Measurements from ENCODE around the gene RBM19. TPM values are rescaled to one million over a fixed set of nuclear protein-coding genes. Genes with fewer than 3 reads are reported as not detected.

The RBM19 gene
- total RNA-seq, 1 experiment from 2014 or later = 35.7 TPM

DNA sequence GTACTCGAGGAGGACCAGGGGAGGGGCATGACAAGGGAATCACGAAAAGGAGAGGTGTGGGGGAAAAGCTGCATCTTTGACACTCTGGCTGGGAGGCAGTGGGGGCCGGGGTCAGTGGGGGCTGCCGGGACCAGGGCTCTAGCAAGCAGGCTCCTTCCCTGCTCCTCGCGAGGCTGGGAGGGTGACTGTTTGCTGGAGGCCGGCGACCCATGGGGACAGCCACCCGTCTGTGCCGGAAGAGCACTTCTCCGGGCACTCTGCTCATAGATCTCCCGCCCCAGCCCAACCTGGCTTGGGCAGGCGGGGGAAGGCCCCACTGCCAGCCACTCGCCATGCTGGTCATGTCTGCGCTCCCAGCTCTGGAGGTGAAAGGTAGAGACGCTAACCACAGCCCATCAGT lies 130.7 kb downstream of the RBM19 start:
- Mint-ChIP-seq H3K9me3 (ENCODE audit: unreplicated experiment) (no peaks in the 10 kb centered on the region), H3K4me1 (ENCODE audit: low read depth, unreplicated experiment) (no peaks in the 10 kb centered on the region), H3K27me3 (ENCODE audit: insufficient read depth, unreplicated experiment) (no peaks in the 10 kb centered on the region), H3K36me3 (ENCODE audit: insufficient read depth, unreplicated experiment) (peaks cover 7% of the 10 kb centered on the region), H3K27ac (ENCODE audit: unreplicated experiment) (no peak overlapping the region), H3K4me3 (ENCODE audit: unreplicated experiment) (no peak overlapping the region)
- H3K4me3 ChIP-seq (ENCODE audit: low read depth, low read length) = no peak overlapping the region
- intact Hi-C loops (cut with micrococcal nuclease; ENCODE audit: unreplicated experiment) = no loop called here
- no peaks in the 10 kb centered on the region for H3K27me3 ChIP-seq (replicated peaks; ENCODE audit: control insufficient read depth, insufficient read depth, low read length)
- no TSS peak for BruUV-seq (replicated peaks)
- TF ChIP-seq, protein P1, sequence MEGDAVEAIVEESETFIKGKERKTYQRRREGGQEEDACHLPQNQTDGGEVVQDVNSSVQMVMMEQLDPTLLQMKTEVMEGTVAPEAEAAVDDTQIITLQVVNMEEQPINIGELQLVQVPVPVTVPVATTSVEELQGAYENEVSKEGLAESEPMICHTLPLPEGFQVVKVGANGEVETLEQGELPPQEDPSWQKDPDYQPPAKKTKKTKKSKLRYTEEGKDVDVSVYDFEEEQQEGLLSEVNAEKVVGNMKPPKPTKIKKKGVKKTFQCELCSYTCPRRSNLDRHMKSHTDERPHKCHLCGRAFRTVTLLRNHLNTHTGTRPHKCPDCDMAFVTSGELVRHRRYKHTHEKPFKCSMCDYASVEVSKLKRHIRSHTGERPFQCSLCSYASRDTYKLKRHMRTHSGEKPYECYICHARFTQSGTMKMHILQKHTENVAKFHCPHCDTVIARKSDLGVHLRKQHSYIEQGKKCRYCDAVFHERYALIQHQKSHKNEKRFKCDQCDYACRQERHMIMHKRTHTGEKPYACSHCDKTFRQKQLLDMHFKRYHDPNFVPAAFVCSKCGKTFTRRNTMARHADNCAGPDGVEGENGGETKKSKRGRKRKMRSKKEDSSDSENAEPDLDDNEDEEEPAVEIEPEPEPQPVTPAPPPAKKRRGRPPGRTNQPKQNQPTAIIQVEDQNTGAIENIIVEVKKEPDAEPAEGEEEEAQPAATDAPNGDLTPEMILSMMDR (IDR thresholded peaks at IDR 0.05; ENCODE audit: insufficient read depth in 1 of 2, low read depth in 1 of 2, low read length in 1 of 2, severe bottlenecking in 1 of 2, unreplicated experiment in 1 of 2) = no peak
- no peak for DNase-seq
- no peaks in the 10 kb centered on the region for H3K4me1 ChIP-seq
- CTCF ChIA-PET = no interaction called here
- H3K9me3 ChIP-seq = no peaks in the 10 kb centered on the region
- H3K36me3 ChIP-seq (ENCODE audit: control insufficient read depth, insufficient read depth, low read length) = no peaks in the 10 kb centered on the region
- POLR2A ChIA-PET = no interaction called here

DNA sequence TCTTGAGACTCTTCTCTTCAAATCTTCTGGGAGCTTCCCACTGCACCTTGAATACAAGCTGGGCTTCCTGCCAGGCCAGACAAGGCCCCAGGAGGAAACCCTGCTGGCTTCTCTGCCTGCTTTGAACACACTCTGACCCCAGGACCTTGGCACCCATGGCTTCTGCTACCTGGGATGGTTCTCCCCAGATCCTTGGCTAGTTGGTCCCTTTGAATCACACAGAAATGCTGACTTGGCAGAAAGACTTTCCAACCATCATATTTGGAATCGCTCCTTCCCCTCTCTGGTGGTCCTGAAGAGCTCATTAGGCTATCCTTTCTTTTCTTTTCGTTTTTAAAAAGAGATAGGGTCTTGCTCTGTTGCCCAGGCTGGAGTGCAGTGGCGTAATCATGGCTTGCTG lies 132.7 kb downstream of the RBM19 start:
- peaks cover 5% of the 10 kb centered on the region for H3K36me3 Mint-ChIP-seq (ENCODE audit: insufficient read depth, unreplicated experiment)
- intact Hi-C loops (cut with micrococcal nuclease; ENCODE audit: unreplicated experiment) = no loop called here
- no peaks in the 10 kb centered on the region for H3K27me3 ChIP-seq (replicated peaks; ENCODE audit: control insufficient read depth, insufficient read depth, low read length)
- H3K27me3 Mint-ChIP-seq (ENCODE audit: insufficient read depth, unreplicated experiment) = no peaks in the 10 kb centered on the region
- H3K27ac Mint-ChIP-seq (ENCODE audit: unreplicated experiment) = no peak overlapping the region
- CTCF ChIA-PET = no interaction called here
- BruUV-seq (replicated peaks) = no TSS peak
- no peaks in the 10 kb centered on the region for H3K4me1 ChIP-seq
- no peaks in the 10 kb centered on the region for H3K36me3 ChIP-seq (ENCODE audit: control insufficient read depth, insufficient read depth, low read length)
- TF ChIP-seq, protein P1 (IDR thresholded peaks at IDR 0.05; ENCODE audit: insufficient read depth in 1 of 2, low read depth in 1 of 2, low read length in 1 of 2, severe bottlenecking in 1 of 2, unreplicated experiment in 1 of 2) = no peak
- H3K4me1 Mint-ChIP-seq (ENCODE audit: low read depth, unreplicated experiment) = no peaks in the 10 kb centered on the region
- POLR2A ChIA-PET = no interaction called here
- H3K4me3 Mint-ChIP-seq (ENCODE audit: unreplicated experiment) = no peak overlapping the region
- no peak overlapping the region for H3K4me3 ChIP-seq (ENCODE audit: low read depth, low read length)
- H3K9me3 Mint-ChIP-seq (ENCODE audit: unreplicated experiment) = no peaks in the 10 kb centered on the region
- DNase-seq = no peak
- H3K9me3 ChIP-seq = no peaks in the 10 kb centered on the region

DNA sequence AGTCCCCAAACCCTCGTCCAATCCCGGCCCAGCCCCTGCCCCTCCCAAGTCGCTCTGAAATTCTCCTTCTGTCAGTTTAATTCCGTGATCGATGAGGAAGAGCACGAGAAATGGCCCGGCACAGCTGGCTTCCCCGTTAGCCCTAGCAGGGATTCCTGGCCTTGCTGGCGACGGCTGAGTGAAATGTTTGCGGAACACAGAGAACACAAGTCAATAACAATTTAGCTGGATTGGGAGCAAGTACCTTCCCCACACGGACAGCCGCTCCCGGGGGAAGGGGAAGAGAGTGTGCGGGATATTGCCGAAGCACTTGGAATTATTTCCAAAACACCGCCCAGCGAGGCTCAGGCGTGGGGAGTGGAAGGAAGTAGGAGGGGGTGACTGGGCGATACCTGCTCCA lies 134.6 kb downstream of the RBM19 start:
- no TSS peak for BruUV-seq (replicated peaks)
- CTCF ChIA-PET = no interaction called here
- POLR2A ChIA-PET = no interaction called here
- TF ChIP-seq, protein P1 (IDR thresholded peaks at IDR 0.05; ENCODE audit: insufficient read depth in 1 of 2, low read depth in 1 of 2, low read length in 1 of 2, severe bottlenecking in 1 of 2, unreplicated experiment in 1 of 2) = no peak
- Mint-ChIP-seq H3K9me3 (ENCODE audit: unreplicated experiment) (no peaks in the 10 kb centered on the region), H3K27ac (ENCODE audit: unreplicated experiment) (no peak overlapping the region), H3K4me1 (ENCODE audit: low read depth, unreplicated experiment) (no peaks in the 10 kb centered on the region), H3K27me3 (ENCODE audit: insufficient read depth, unreplicated experiment) (no peaks in the 10 kb centered on the region), H3K36me3 (ENCODE audit: insufficient read depth, unreplicated experiment) (peaks cover 5% of the 10 kb centered on the region), H3K4me3 (ENCODE audit: unreplicated experiment) (no peak overlapping the region)
- Histone ChIP-seq H3K4me1 (no peaks in the 10 kb centered on the region), H3K4me3 (ENCODE audit: low read depth, low read length) (no peak overlapping the region), H3K9me3 (no peaks in the 10 kb centered on the region), H3K36me3 (ENCODE audit: control insufficient read depth, insufficient read depth, low read length) (no peaks in the 10 kb centered on the region), H3K27me3 (replicated peaks; ENCODE audit: control insufficient read depth, insufficient read depth, low read length) (no peaks in the 10 kb centered on the region)
- no peak for DNase-seq
- intact Hi-C loops (cut with micrococcal nuclease; ENCODE audit: unreplicated experiment) = no loop called here

Data from Caco-2 (cell line).